ENCODE results near the gene KRCC1. TPM values are rescaled to one million over a fixed set of nuclear protein-coding genes. Genes with fewer than 3 reads are reported as not detected.
A peak's percentile ranks its signal among the peaks of the same experiment; 100 is the strongest.

Gene KRCC1
- 17.2 and 20.0 TPM in 2 replicates for total RNA-seq

DNA sequence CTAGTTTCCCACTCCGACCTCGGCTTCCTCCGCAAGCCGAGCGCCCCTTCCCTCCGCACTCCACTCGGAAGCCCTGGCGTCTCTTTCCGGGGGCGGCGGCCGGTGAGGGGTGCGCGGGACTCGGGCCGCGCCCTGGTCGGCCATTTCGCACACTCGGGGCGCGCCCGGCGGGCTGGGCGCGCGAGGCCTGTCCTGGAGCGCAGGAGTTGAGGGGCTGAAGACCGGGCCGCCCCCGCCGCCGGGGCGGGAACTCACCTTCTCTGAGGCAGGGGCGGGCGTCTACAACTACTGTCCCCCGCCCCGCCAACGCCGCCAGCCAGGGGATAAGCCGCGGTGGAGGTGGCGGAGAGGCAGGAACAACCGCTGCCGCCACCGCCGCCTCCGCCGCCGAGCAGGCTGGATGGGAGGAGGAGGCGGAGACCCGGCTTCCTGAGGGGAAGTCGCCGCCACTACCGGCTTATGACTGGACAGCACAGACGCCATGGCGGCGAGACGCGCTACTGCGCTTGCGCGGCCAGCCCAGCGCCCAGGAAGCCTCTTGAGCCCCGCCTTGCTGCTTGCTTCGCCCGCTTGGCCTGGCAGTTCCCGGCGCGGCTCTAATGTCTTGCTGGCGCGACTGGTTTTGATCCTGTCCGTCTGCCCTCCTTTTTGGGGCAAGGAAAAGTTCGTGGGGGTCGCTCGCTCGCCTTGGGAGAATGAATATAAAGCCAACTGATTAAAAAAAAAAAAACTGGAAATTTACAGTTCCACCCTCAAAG, at the start of gene KRCC1:
Gene KRCC1, minus strand, starts transcription at position 413 of the 758 bp plus-strand sequence. CDS start 27,220 bp downstream, outside the sequence.

GRCh38 chr2:88067598-88067997, 12.0 kb upstream of the KRCC1 start, which contains the start of gene SMYD1:
SMYD1 (plus strand) TSS chr2:88067825; CDS start chr2:88067865, 40 bp downstream.

DNA sequence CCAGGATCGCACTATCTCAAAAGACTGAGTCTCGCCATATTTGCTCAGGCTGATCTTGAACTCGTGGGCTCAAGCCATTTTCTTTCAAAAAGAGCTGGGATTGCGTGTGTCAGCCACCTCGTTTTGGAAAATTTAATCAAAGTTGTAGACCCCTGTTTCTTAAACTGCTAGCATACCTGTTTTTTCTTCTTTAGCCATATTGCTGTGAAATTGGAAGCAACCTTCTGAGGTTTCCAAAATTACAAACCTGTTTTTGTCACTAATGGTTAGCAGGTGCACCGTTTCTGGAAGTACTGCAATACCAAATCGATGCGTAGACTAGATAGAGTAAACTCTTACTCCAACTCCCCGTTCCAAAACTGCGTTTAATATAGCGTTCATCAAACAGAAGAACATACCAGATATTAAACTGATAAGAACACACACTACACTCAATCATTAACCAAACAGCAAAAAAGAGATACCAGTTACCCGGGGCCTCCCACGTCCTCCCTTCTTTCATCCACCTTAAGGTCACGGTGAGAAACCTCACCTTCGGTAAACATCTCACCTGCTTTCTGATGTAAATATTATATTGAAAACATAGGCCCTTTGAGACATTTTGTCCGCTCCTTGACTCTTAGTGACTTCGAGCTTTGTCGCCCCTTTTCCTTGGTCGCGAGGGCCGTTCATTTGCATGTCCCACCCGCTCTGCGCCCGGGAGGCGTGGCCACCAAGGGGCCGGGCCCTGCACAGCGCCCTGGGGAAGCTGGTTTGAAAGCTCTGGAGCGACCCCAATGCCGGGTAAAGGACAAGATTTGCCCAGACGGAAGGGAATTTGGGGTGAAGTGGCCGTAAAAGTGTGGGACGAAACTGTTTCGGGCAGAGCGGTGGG, 39.3 kb downstream of the KRCC1 start, which contains the start of gene RNU2-63P:
Gene RNU2-63P, minus strand, starts transcription at position 462 of the 874 bp plus-strand sequence.

Small RNA genes lying within 50 kb of the gene (small RNA-seq; reads per million reads assigned to genes)
- gene MIR4780 (not detected), gene RNU2-63P (108 reads per million, percentile 98 among the genes with 10 or more reads in this experiment)

Other genes starting within 250 kb of the KRCC1 start
- gene RGPD2, start 230.0 kb downstream of the KRCC1 start, total RNA-seq, result 0.66 and 5.4 TPM in 2 replicates
- gene RNU2-63P, start 39.2 kb downstream of the KRCC1 start, total RNA-seq, result under 0.01 and 106 TPM in 2 replicates
- not detected in 2 replicates for gene SMYD1, start 12.0 kb upstream of the KRCC1 start, total RNA-seq
- gene FABP1, start 72.3 kb upstream of the KRCC1 start, total RNA-seq, result not detected in 2 replicates
- gene THNSL2, start 114.6 kb upstream of the KRCC1 start, total RNA-seq, result 0.13 and 0.22 TPM in 2 replicates

Data from thoracic aorta endothelial cell (primary cell).